ENCODE data around the gene JADE1.

JADE1 gene

GRCh38 chr4:128844931-128845330 lies 35.4 kb downstream of the JADE1 start:
- WGBS (ENCODE audit: insufficient coverage, insufficient read length): no CpG with 5 or more reads among the region's 4 CpGs
- DNase-seq (ENCODE audit: low read depth, low spot score): no peak
- H3K9me3 ChIP-seq (ENCODE audit: control insufficient read depth, insufficient read depth, low read length): no peaks in the 10 kb centered on the region
- H3K36me3 ChIP-seq (ENCODE audit: control insufficient read depth, insufficient read depth, low read length): peaks cover 62% of the 10 kb centered on the region
- no peak overlapping the region for H3K4me3 ChIP-seq (ENCODE audit: low read length)
- no peaks in the 10 kb centered on the region for H3K27me3 ChIP-seq (ENCODE audit: control insufficient read depth, insufficient read depth, low read length)
- H3K4me1 ChIP-seq (ENCODE audit: control insufficient read depth, insufficient read depth, low read length): no peaks in the 10 kb centered on the region
- H3K27ac ChIP-seq (ENCODE audit: low read length): no peak overlapping the region

- DNase-seq (ENCODE audit: low read depth, low spot score): no peak
- H3K36me3 ChIP-seq (ENCODE audit: control insufficient read depth, insufficient read depth, low read length): peaks cover 62% of the 10 kb centered on the region
- no peak overlapping the region for H3K27ac ChIP-seq (ENCODE audit: low read length)
These were observed 36.6 kb downstream of the JADE1 start for GRCh38 chr4:128846063-128846462.

GRCh38 chr4:128847082-128847724 lies 37.7 kb downstream of the JADE1 start:
- no peak overlapping the region for H3K4me3 ChIP-seq (ENCODE audit: low read length)
- no peak overlapping the region for H3K27ac ChIP-seq (ENCODE audit: low read length)
- H3K36me3 ChIP-seq (ENCODE audit: control insufficient read depth, insufficient read depth, low read length): peaks cover 66% of the 10 kb centered on the region
- WGBS (ENCODE audit: insufficient coverage, insufficient read length): no CpG with 5 or more reads among the region's 7 CpGs
- no peaks in the 10 kb centered on the region for H3K27me3 ChIP-seq (ENCODE audit: control insufficient read depth, insufficient read depth, low read length)
- no peaks in the 10 kb centered on the region for H3K4me1 ChIP-seq (ENCODE audit: control insufficient read depth, insufficient read depth, low read length)
- no peaks in the 10 kb centered on the region for H3K9me3 ChIP-seq (ENCODE audit: control insufficient read depth, insufficient read depth, low read length)
- no peak for DNase-seq (ENCODE audit: low read depth, low spot score)

More at GRCh38 chr4:128846063-128846462, 36.6 kb downstream of the JADE1 start:
- no CpG with 5 or more reads among the region's 4 CpGs for WGBS (ENCODE audit: insufficient coverage, insufficient read length)
- Histone ChIP-seq H3K27me3 (ENCODE audit: control insufficient read depth, insufficient read depth, low read length) (no peaks in the 10 kb centered on the region), H3K9me3 (ENCODE audit: control insufficient read depth, insufficient read depth, low read length) (no peaks in the 10 kb centered on the region), H3K4me1 (ENCODE audit: control insufficient read depth, insufficient read depth, low read length) (no peaks in the 10 kb centered on the region), H3K4me3 (ENCODE audit: low read length) (no peak overlapping the region)

- no CpG with 5 or more reads among the region's 3 CpGs for WGBS (ENCODE audit: insufficient coverage, insufficient read length)
- no peaks in the 10 kb centered on the region for H3K27me3 ChIP-seq (ENCODE audit: control insufficient read depth, insufficient read depth, low read length)
- peaks cover 67% of the 10 kb centered on the region for H3K36me3 ChIP-seq (ENCODE audit: control insufficient read depth, insufficient read depth, low read length)
- no peak overlapping the region for H3K4me3 ChIP-seq (ENCODE audit: low read length)
- no peak overlapping the region for H3K27ac ChIP-seq (ENCODE audit: low read length)
- DNase-seq (ENCODE audit: low read depth, low spot score): no peak
- H3K4me1 ChIP-seq (ENCODE audit: control insufficient read depth, insufficient read depth, low read length): no peaks in the 10 kb centered on the region
- no peaks in the 10 kb centered on the region for H3K9me3 ChIP-seq (ENCODE audit: control insufficient read depth, insufficient read depth, low read length)
These were observed 39.0 kb downstream of the JADE1 start for GRCh38 chr4:128848461-128848860.

DNA sequence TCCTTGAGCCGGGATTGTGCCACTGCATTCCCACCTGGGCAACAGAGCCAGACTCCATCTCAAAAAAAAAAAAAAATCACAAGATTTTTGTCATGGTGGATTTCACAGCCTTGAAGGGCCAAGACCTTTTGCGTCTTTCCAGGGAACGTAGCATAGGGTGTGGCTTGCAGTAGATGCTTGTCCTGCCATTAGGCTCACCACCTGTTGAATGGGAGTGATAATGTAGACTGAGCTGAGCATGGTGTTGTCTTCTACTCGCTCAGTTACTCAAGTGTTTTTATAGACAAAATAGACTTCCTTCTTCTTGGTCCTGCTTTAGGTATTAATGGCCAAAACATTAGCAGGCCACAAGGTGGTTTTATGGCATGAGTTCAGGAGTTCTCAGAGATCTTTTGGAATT lies 40.8 kb downstream of the JADE1 start:
- H3K4me3 ChIP-seq (ENCODE audit: low read length): no peak overlapping the region
- peaks cover 64% of the 10 kb centered on the region for H3K36me3 ChIP-seq (ENCODE audit: control insufficient read depth, insufficient read depth, low read length)
- H3K27me3 ChIP-seq (ENCODE audit: control insufficient read depth, insufficient read depth, low read length): no peaks in the 10 kb centered on the region
- H3K27ac ChIP-seq (ENCODE audit: low read length): no peak overlapping the region
- no peak for DNase-seq (ENCODE audit: low read depth, low spot score)
- WGBS (ENCODE audit: insufficient coverage, insufficient read length): no CpG with 5 or more reads among the region's 4 CpGs
- no peaks in the 10 kb centered on the region for H3K9me3 ChIP-seq (ENCODE audit: control insufficient read depth, insufficient read depth, low read length)
- no peaks in the 10 kb centered on the region for H3K4me1 ChIP-seq (ENCODE audit: control insufficient read depth, insufficient read depth, low read length)

- no peak overlapping the region for H3K4me3 ChIP-seq (ENCODE audit: low read length)
- H3K9me3 ChIP-seq (ENCODE audit: control insufficient read depth, insufficient read depth, low read length): no peaks in the 10 kb centered on the region
- no peak overlapping the region for H3K27ac ChIP-seq (ENCODE audit: low read length)
- no peaks in the 10 kb centered on the region for H3K27me3 ChIP-seq (ENCODE audit: control insufficient read depth, insufficient read depth, low read length)
- H3K36me3 ChIP-seq (ENCODE audit: control insufficient read depth, insufficient read depth, low read length): peaks cover 59% of the 10 kb centered on the region
- H3K4me1 ChIP-seq (ENCODE audit: control insufficient read depth, insufficient read depth, low read length): no peaks in the 10 kb centered on the region
- WGBS (ENCODE audit: insufficient coverage, insufficient read length): no CpG with 5 or more reads among the region's 5 CpGs
- no peak for DNase-seq (ENCODE audit: low read depth, low spot score)
These were observed 44.2 kb downstream of the JADE1 start for GRCh38 chr4:128853741-128854140.

- H3K4me3 ChIP-seq (ENCODE audit: low read length): no peak overlapping the region
- no peaks in the 10 kb centered on the region for H3K27me3 ChIP-seq (ENCODE audit: control insufficient read depth, insufficient read depth, low read length)
- H3K4me1 ChIP-seq (ENCODE audit: control insufficient read depth, insufficient read depth, low read length): no peaks in the 10 kb centered on the region
- no peaks in the 10 kb centered on the region for H3K9me3 ChIP-seq (ENCODE audit: control insufficient read depth, insufficient read depth, low read length)
- WGBS (ENCODE audit: insufficient coverage, insufficient read length): no CpG with 5 or more reads among the region's 6 CpGs
- no peak overlapping the region for H3K27ac ChIP-seq (ENCODE audit: low read length)
- peaks cover 58% of the 10 kb centered on the region for H3K36me3 ChIP-seq (ENCODE audit: control insufficient read depth, insufficient read depth, low read length)
- DNase-seq (ENCODE audit: low read depth, low spot score): no peak
These were observed 44.9 kb downstream of the JADE1 start for GRCh38 chr4:128854433-128854832.

GRCh38 chr4:128855621-128856020 lies 46.1 kb downstream of the JADE1 start:
- Histone ChIP-seq H3K9me3 (ENCODE audit: control insufficient read depth, insufficient read depth, low read length) (no peaks in the 10 kb centered on the region), H3K27ac (ENCODE audit: low read length) (no peak overlapping the region), H3K27me3 (ENCODE audit: control insufficient read depth, insufficient read depth, low read length) (no peaks in the 10 kb centered on the region), H3K4me3 (ENCODE audit: low read length) (no peak overlapping the region), H3K36me3 (ENCODE audit: control insufficient read depth, insufficient read depth, low read length) (peaks cover 61% of the 10 kb centered on the region), H3K4me1 (ENCODE audit: control insufficient read depth, insufficient read depth, low read length) (no peaks in the 10 kb centered on the region)
- WGBS (ENCODE audit: insufficient coverage, insufficient read length): no CpG with 5 or more reads among the region's 7 CpGs
- no peak for DNase-seq (ENCODE audit: low read depth, low spot score)

DNA sequence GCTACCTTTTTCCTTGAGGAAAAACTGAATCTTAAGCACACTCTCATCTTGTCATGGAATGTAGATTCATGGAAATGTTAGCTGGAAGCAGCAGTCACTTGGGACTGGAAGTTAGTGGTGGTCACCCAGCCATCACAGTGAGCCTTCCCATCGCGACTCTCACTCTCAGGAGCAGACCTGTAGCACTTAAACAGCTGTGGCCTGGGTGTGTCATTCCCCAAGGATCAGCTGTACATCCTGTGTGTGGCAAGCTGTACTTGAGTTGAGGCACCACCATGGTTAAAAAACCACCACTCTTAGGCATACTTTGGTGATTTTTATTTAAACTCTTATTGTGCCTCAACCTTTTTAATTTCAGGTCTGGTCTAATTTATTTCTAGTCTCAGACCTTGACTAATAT lies 46.7 kb downstream of the JADE1 start:
- H3K36me3 ChIP-seq (ENCODE audit: control insufficient read depth, insufficient read depth, low read length): peaks cover 60% of the 10 kb centered on the region
- H3K27ac ChIP-seq (ENCODE audit: low read length): no peak overlapping the region
- no CpG with 5 or more reads among the region's 2 CpGs for WGBS (ENCODE audit: insufficient coverage, insufficient read length)
- H3K4me3 ChIP-seq (ENCODE audit: low read length): no peak overlapping the region
- H3K27me3 ChIP-seq (ENCODE audit: control insufficient read depth, insufficient read depth, low read length): no peaks in the 10 kb centered on the region
- H3K4me1 ChIP-seq (ENCODE audit: control insufficient read depth, insufficient read depth, low read length): no peaks in the 10 kb centered on the region
- H3K9me3 ChIP-seq (ENCODE audit: control insufficient read depth, insufficient read depth, low read length): no peaks in the 10 kb centered on the region
- no peak for DNase-seq (ENCODE audit: low read depth, low spot score)

DNA sequence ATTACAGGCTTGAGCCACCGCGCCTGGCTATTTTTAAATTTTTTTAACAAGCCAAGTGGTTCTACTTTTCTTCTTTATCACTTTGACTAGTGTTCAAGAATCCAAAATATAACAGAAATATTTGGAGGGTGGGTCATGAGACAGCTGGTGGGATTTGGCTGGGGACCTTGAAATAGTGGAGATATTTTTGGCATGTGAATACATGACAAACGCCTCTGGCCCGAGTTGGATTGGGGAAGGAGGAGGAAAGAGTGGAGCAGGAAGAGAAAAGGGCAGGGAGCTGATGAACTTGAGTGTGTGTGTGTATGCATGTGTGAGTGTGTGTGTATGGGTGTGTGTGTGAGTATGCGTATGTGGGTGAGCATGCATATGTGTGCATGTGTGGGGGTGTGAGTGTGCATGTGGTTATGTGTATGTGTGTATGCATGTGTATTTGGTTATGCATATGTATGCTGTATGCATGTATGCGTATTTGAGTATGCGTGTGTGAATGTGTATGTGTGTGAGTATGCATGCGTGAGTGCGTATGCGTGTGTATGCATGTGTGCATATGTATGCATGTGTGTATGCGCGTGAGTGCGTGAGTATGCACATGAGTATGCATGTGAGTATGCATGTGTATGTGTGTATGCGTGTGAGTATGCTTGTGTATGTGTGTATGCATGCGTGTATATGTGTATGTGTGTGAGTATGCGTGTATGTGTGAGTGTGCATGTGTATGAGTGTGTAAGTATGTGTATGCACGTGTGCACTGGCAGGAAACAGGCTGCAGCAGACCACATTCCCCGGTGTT lies 49.6 kb downstream of the JADE1 start:
- no peak overlapping the region for H3K27ac ChIP-seq (ENCODE audit: low read length)
- H3K36me3 ChIP-seq (ENCODE audit: control insufficient read depth, insufficient read depth, low read length): peaks cover 67% of the 10 kb centered on the region
- DNase-seq (ENCODE audit: low read depth, low spot score): no peak
- WGBS (ENCODE audit: insufficient coverage, insufficient read length): 100% methylated on average over 6 of the region's 18 CpGs
- no peaks in the 10 kb centered on the region for H3K9me3 ChIP-seq (ENCODE audit: control insufficient read depth, insufficient read depth, low read length)
- no peaks in the 10 kb centered on the region for H3K27me3 ChIP-seq (ENCODE audit: control insufficient read depth, insufficient read depth, low read length)
- no peak overlapping the region for H3K4me3 ChIP-seq (ENCODE audit: low read length)
- H3K4me1 ChIP-seq (ENCODE audit: control insufficient read depth, insufficient read depth, low read length): peaks cover 6% of the 10 kb centered on the region
